ENCODE data around the gene MYO1C.
A peak's percentile ranks its signal among the peaks of the same experiment; 100 is the strongest.
"Not testable (repeated sequence)": the region's sequence is repeated elsewhere in the genome, so short reads cannot be mapped to it uniquely, and the experiment has no call there.

MYO1C gene

DNA sequence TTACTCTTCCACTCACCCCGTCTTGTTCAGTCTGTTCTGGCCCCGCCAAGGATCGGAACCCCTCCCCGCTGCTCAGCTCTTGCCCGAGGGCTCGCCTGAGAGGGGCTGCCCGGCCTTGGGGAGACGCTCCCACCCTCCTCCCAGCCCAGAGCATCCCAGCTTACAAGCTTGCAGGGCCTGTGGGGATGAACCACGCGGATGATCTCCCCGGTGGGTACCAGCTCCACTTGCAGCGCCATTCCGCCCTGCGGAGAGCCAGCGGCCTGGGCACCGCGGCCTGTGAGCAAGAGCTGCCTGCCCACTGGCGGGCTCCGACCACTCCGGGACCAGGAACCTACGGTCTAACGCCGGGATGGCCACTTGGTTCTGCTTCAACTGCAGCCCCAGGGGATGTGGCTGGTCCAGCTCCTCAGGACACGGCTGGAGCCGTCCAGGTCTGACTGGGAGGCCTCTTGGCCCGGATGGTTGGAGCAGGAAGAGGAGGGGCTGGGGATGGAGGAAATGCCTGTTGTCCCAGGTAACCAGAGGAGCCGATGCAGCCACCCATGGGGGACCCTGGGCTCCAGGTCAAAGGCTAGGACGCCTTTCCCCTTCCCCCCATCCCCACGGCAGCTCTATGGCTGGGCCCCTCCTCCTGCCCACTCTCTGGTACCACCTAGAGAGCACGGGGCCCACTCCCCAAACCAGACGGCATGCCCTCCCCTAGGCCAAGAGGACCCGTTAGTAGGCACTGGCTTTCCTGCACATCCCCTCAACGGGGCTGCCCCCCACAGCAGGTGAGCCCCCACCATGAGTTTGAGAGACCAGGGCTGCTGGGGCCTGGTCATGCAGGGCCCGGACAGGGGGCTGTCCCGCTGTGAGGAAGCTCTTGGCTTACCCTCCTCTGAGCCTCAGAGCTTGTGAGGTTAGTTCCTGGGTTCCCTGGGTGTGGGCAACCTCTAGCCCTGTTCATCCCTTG is at the start of gene MYO1C:
TSS of gene MYO1C (minus strand) at position 438 of the 958 bp plus-strand sequence. CDS start at position 239, 199 bp downstream.
- DNase-seq (ENCODE audit: low spot score), result peak; percentile 66

- no peak for DNase-seq (ENCODE audit: low spot score)
Observed at GRCh38 chr17:1541367-1541904, 49.0 kb upstream of the MYO1C start.

GRCh38 chr17:1539811-1540210 is 47.3 kb upstream of the MYO1C start:
- DNase-seq (ENCODE audit: low spot score), result no peak

GRCh38 chr17:1535737-1536136 is 43.3 kb upstream of the MYO1C start:
- DNase-seq (ENCODE audit: low spot score), result no peak

DNA sequence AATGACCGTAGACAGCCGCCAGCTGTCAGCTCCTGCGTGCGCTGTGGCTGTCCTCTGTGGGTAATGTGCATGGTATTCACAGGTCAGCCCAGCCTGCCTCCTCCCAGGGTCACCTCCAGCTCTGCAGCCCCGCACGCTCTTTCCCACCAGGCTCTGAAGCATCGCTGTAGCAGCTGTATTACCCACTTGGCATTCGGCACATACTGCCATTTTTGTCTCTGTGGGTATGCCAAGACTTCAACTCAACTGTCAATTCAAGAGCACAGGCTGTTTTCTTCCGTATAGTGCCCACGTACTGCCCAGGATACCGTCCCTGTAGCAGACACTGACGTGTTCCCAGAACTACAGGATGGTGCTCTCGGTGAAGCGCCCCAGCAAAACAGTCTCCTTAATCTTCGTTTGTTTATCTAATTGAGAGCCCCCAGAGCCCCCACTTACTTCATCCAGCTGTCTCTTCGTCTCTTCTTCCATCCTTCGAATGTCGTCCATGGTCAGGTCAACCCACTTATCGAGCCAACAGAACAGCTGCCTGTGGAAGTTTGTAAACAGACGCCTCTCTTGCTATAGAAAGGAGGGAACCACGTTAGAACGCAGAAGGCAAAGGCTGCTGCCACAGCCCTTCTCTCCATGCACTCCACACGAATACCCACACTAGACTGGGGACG is 41.3 kb upstream of the MYO1C start:
- DNase-seq (ENCODE audit: low spot score), result no peak

DNA sequence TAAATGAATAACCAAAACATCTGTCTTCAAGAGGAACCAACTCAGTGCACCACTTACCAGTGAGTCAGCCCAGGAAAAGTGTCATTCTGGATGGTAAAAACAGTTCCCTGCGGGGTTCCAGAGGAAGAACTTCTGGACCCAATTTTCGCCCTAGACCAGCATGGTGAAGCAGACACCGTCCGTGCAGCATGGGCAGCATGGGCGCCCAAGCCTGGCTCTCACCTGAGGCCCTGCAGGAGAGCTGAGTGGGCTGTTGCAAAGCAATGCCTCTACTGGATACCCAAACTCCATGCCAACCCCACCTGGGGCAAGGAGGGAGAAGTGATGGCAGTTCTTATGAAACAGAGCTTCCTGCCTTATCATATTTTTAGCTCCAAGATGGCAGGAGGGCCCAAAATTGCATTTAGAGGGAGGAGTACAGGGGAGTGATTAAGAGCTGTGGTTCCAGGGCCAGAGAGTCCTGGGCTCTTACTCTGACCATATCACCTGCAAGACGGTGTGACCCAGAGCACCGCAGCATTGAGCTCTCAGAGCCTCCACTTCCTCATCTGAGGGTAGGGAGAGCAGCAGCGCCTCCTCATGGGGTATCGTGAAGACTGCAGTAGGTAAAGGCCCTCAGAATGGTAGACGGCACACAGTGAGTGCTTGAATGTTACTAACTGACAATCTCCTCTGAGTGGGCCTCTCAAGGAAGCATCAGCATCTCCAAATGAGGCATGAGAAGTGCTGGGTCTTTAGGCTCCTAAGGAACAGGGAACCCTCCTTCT is 40.5 kb upstream of the MYO1C start:
- DNase-seq (ENCODE audit: low spot score), result no peak

DNA sequence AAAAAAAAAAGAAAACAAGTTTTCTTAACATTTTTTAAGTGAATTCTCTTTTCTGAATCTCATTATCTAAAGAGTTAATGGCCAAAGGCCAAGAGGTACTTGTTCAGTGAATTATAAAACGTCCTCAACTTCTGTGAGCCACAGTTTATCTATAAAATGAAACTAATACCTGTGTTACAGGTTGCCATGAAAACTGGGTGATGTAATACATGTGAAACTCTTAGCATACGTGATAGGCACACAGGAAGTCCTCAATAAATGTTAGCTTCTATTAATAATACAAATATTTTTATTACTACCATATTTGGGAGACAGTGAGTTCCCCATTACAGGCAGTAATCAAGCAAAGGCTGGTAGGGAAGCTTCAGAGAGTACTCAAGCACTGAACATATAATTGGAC is 37.4 kb upstream of the MYO1C start:
- DNase-seq (ENCODE audit: low spot score), result no peak

- not testable (repeated sequence) for DNase-seq (ENCODE audit: low spot score)
Observed at GRCh38 chr17:1526876-1527275, 34.4 kb upstream of the MYO1C start.

DNA sequence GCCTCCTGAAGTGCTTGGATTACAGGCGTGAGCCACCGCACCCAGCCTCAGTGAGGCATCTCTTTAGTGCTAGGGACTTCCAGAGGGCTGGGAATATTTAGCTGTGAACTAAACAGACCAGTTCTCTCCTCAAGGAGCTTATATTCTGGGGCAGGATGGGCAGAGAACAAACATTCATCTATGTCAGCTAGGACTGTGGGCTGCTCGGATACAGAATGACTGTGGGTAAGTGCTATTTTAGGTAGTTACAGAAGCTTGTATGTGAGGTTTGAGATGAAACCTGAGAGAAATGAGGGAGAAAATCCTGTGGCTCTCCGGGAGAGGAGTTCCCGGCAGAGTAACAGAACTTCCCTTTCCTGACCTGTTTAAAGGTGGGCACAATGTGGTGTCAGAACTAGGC is 30.1 kb upstream of the MYO1C start:
- DNase-seq (ENCODE audit: low spot score), result no peak

DNA sequence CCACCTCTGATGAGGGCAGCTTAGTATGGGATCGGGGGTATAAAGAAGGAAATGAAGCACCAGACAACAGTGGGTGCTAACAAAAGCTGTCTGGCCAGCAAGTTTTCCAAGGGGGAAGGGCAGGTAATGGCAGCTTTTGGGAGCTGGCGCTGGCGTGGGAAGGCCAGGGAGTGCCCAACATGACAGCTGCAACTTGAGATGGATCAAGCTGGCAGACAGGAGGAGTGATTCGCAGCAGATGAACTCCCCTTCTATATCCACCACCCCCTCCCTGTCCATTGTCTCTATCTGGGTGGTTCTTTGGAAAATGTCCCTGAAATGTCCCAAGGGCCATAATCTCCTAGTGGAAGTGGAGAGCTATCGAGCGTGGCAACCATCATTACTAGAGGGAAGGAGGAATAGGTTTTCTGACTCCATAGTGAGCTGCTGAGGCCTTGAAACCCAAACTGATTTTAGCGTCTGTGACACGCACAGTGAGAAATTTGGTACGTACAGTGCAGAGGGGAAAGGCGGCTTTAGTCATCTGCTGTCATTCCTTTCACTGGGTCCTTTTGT is 28.7 kb upstream of the MYO1C start:
- DNase-seq (ENCODE audit: low spot score), result no peak

- no peak for DNase-seq (ENCODE audit: low spot score)
Observed at GRCh38 chr17:1519678-1520077, 27.2 kb upstream of the MYO1C start.

GRCh38 chr17:1518410-1518809 is 25.9 kb upstream of the MYO1C start:
- DNase-seq (ENCODE audit: low spot score), result no peak

GRCh38 chr17:1516388-1517161 is 24.1 kb upstream of the MYO1C start, which contains the start of gene INPP5K:
TSS of gene INPP5K (minus strand) at chr17:1516612. CDS start at chr17:1516499, 113 bp downstream.
- DNase-seq (ENCODE audit: low spot score), result peak; percentile 96

- peak; percentile 81 for DNase-seq (ENCODE audit: low spot score)
Observed at GRCh38 chr17:1515640-1516387, 23.3 kb upstream of the MYO1C start.

GRCh38 chr17:1512351-1512750 is 19.9 kb upstream of the MYO1C start:
- no peak for DNase-seq (ENCODE audit: low spot score)

GRCh38 chr17:1511756-1512321 is 19.4 kb upstream of the MYO1C start:
- no peak for DNase-seq (ENCODE audit: low spot score)

DNA sequence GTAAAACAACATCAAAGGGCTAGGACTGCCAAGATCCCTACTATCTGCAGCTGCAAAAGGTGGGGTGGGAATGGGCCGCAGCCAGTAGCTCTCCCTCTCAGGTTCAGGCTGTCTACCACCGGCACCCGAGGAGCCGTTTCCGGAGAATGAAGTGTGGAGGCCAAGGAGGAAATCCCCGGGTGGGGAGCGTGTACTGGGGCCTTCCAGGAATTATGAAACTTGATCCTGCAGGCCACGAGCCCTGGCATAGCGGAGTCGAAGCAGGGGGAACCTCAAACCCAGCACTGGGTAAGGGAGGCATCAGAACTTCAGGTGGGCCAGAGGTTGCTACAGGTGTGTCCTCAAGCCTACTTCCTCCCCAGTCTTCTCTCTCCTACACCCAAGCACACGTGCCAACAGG is 18.8 kb upstream of the MYO1C start:
- no peak for DNase-seq (ENCODE audit: low spot score)

DNA sequence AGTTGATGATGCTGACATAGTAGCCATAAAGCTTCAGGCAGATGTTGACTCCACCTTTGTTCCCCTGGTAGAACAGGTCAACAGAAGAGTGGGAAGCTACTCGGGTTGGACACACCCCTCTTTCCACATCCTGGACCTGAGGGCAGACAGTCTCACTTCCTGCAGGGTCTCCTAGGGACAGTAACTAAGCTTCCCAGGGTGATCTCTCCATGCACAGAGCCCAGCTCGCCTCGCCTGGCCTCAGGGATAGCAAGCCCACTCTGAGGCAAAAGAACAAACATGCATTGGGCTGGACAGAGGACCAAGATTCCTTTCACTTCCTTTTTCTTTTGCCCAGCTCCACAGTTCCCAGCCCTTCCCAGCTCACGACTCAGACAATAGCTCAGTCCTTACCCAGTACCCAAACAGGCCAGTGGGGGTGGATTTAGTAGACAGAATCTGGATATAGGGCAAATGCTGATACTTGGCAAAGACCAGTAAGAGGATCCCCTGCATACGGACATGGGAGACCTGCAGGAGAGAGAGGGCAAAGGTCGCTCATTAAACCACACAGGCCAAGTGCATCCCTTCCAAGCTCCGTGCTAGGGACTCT is 16.9 kb upstream of the MYO1C start:
- DNase-seq (ENCODE audit: low spot score), result no peak

DNA sequence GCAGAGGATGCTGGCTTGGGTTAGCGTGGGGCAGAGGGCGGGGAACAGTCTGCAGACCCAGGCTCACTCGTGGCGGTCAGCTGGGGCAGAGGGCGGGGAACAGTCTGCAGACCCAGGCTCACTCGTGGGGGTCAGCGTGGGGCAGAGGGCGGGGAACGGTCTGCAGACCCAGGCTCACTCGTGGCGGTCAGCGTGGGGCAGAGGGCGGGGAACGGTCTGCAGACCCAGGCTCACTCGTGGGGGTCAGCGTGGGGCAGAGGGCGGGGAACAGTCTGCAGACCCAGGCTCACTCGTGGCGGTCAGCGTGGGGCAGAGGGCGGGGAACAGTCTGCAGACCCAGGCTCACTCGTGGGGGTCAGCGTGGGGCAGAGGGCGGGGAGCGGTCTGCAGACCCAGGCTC is 16.2 kb upstream of the MYO1C start:
- DNase-seq (ENCODE audit: low spot score), result not testable (repeated sequence)
